OCI-LY1 (cell line): ENCODE results near the gene A1BG.

Experiments used
- EZH2 ChIP-seq: fragments of 200-600 bp; sonication (generic), shearing (Covaris generic); IDR thresholded peaks from 2 replicates; pipeline ENCODE4 v1.8.0; 2017; ENCODE audit warnings: borderline replicate concordance, mixed run types, mild to moderate bottlenecking, antibody characterized with exemption, low read length, moderate library complexity, mixed read lengths
- TF ChIP-seq, protein P1 (sequence below): fragments of 200-600 bp; sonication (generic), shearing (Covaris generic); IDR thresholded peaks from 2 replicates; pipeline ENCODE4 v1.5.1; 2017; ENCODE audit warnings: mild to moderate bottlenecking, antibody characterized with exemption, low read length, moderate library complexity, mixed read lengths

DNA sequence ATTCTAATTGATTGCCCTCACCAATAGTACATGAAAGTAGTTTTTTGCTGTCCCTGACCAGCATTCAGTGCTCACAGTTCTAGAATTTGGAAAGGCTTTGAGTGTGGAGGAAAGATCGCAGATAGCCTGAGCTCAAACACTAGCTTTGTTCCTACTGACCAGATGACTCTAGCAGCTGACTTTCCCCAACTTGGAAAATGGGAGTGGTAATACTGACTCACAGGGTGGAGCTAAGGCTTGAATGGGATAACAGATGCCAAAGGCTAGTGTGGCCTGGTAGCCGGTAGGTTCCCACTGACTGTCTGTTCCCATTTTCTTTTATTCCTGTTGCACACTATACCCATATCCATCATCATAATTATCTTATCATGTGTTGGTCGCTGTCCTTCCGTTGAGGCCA lies 22.8 kb downstream of the A1BG start:
- TF ChIP-seq, protein P1, sequence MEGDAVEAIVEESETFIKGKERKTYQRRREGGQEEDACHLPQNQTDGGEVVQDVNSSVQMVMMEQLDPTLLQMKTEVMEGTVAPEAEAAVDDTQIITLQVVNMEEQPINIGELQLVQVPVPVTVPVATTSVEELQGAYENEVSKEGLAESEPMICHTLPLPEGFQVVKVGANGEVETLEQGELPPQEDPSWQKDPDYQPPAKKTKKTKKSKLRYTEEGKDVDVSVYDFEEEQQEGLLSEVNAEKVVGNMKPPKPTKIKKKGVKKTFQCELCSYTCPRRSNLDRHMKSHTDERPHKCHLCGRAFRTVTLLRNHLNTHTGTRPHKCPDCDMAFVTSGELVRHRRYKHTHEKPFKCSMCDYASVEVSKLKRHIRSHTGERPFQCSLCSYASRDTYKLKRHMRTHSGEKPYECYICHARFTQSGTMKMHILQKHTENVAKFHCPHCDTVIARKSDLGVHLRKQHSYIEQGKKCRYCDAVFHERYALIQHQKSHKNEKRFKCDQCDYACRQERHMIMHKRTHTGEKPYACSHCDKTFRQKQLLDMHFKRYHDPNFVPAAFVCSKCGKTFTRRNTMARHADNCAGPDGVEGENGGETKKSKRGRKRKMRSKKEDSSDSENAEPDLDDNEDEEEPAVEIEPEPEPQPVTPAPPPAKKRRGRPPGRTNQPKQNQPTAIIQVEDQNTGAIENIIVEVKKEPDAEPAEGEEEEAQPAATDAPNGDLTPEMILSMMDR: no peak
- TF ChIP-seq EZH2: no peak
